ENCODE results near the gene DHX36.

DNA sequence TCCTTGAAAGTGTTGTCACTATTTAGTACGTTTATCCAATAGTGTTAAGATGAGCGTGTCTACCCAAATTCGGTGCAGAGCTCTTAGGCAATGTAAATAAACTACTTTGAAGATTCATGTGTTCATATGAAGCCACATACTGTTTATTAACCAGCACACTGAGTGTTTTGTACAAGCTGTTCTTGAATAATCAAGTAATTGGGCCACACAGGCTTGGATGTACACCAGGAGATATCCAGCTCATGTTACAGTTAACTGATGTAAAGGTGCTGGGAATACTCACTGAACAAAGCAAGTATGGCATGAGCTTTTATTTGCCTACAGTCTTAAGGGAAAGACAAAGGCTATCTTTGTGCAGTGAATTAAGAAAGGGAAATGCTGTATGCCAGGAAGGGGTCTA lies 632 bp upstream of the DHX36 start:
- TF ChIP-seq CTCF (conservative IDR thresholded peaks at IDR 0.05; ENCODE audit: low read depth, low read length) (no peak), SMC3 (IDR thresholded peaks at IDR 0.05; ENCODE audit: low read depth, low read length) (no peak), POLR2A (IDR thresholded peaks at IDR 0.05; ENCODE audit: low read depth, low read length) (no peak), RCOR1 (IDR thresholded peaks at IDR 0.05; ENCODE audit: insufficient replicate concordance, low read length) (no peak), BHLHE40 (IDR thresholded peaks at IDR 0.05; ENCODE audit: low read depth, low read length) (no peak), MXI1 (IDR thresholded peaks at IDR 0.05; ENCODE audit: borderline replicate concordance, low read depth, low read length) (no peak), ELK1 (IDR thresholded peaks at IDR 0.05; ENCODE audit: borderline replicate concordance, low read depth, low read length) (no peak), FOS (IDR thresholded peaks at IDR 0.05; ENCODE audit: low read depth, low read length) (no peak), RAD21 (IDR thresholded peaks at IDR 0.05; ENCODE audit: low read length) (no peak)

All from IMR-90 (cell line).